NCI-H1048 (cell line): ENCODE data around the gene GPD2.
"Not testable (repeated sequence)": the region's sequence is repeated elsewhere in the genome, so short reads cannot be mapped to it uniquely, and the experiment has no call there.

ENCODE experiments used
- DNase-seq: peaks from one replicate; lab custom pipeline; 2025; lab: John Stamatoyannopoulos, UW

The GPD2 gene

GRCh38 chr2:156476021-156476849 lies 40.1 kb downstream of the GPD2 start:
- DNase-seq: no peak

GRCh38 chr2:156476850-156477206 lies 40.6 kb downstream of the GPD2 start:
- DNase-seq: no peak

GRCh38 chr2:156480376-156480775 lies 44.2 kb downstream of the GPD2 start:
- DNase-seq: no peak

GRCh38 chr2:156481312-156481711 lies 45.1 kb downstream of the GPD2 start:
- DNase-seq: no peak

- DNase-seq: no peak
Measured at GRCh38 chr2:156483741-156484173, 47.6 kb downstream of the GPD2 start.

GRCh38 chr2:156486147-156486546 lies 50.0 kb downstream of the GPD2 start:
- no peak for DNase-seq

- DNase-seq: no peak
Measured at GRCh38 chr2:156486614-156487013, 50.4 kb downstream of the GPD2 start.

- no peak for DNase-seq
Measured at GRCh38 chr2:156489195-156489594, 53.0 kb downstream of the GPD2 start.

- DNase-seq: no peak
Measured at GRCh38 chr2:156489750-156490465, 53.7 kb downstream of the GPD2 start.

- DNase-seq: no peak
Measured at GRCh38 chr2:156490466-156490840, 54.3 kb downstream of the GPD2 start.

GRCh38 chr2:156491176-156491575 lies 55.0 kb downstream of the GPD2 start:
- no peak for DNase-seq

GRCh38 chr2:156492979-156493378 lies 56.8 kb downstream of the GPD2 start:
- DNase-seq: no peak

- not testable (repeated sequence) for DNase-seq
Measured at GRCh38 chr2:156495998-156496397, 59.8 kb downstream of the GPD2 start.

GRCh38 chr2:156505696-156506095 lies 69.5 kb downstream of the GPD2 start:
- no peak for DNase-seq

GRCh38 chr2:156511122-156511521 lies 74.9 kb downstream of the GPD2 start:
- DNase-seq: no peak

GRCh38 chr2:156511803-156512202 lies 75.6 kb downstream of the GPD2 start:
- no peak for DNase-seq

- no peak for DNase-seq
Measured at GRCh38 chr2:156512451-156512850, 76.3 kb downstream of the GPD2 start.

GRCh38 chr2:156513219-156513618 lies 77.0 kb downstream of the GPD2 start:
- DNase-seq: no peak

GRCh38 chr2:156517419-156517818 lies 81.2 kb downstream of the GPD2 start:
- no peak for DNase-seq

- no peak for DNase-seq
Measured at GRCh38 chr2:156518138-156518537, 82.0 kb downstream of the GPD2 start.

- DNase-seq: no peak
Measured at GRCh38 chr2:156522864-156523440, 86.8 kb downstream of the GPD2 start.

GRCh38 chr2:156526950-156527636 lies 90.9 kb downstream of the GPD2 start:
- no peak for DNase-seq

- DNase-seq: not testable (repeated sequence)
Measured at GRCh38 chr2:156528583-156528982, 92.4 kb downstream of the GPD2 start.
